ENCODE results near the gene UPP1.
"Not testable (repeated sequence)": the region's sequence is repeated elsewhere in the genome, so short reads cannot be mapped to it uniquely, and the experiment has no call there.

Gene UPP1

DNA sequence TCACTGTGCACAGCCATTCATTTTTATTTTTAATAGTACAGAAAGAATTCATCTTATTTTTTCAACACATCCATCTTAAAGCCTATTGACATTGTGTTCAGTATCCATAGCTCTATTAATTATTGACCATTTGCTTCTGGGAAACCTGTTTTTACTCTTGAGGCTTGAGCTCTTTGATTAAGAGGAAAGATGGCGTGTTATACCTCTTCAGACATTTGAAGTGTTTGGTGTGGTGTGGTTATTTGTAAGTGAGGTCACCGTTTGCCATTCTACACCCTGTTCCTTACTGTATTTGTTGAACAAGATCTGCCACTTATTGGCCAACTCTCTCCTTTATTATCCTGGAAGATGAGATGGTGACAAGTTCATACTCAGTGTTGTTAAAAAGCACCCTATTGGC is 35.3 kb upstream of the UPP1 start:
- Histone ChIP-seq H3K9ac (ENCODE audit: low read length) (no peak overlapping the region), H3K4me3 (ENCODE audit: low read depth, low read length) (no peak overlapping the region), H3K27me3 (ENCODE audit: control insufficient read depth, insufficient read depth, low read length) (no peaks in the 10 kb centered on the region)

DNA sequence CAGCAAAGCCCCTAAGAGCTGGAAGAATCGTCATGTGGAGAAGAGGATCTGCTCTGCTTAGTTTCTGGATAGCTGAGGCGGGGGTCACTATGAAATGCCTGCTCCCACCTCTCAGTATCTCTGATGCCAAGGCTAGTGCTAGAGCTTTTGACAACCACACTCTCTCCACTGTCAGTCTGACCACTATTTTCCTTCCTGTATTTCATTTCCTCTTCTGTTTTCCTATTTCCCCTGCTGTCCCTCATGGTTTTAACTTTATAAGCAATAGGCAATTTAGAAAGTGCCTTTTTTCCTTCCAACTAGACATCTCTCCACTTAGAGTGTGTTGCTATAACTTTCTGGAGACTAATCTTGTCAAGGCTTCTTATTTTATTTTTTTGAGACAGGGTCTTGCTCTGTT is 30.1 kb upstream of the UPP1 start:
- no peak overlapping the region for H3K9ac ChIP-seq (ENCODE audit: low read length)
- H3K4me1 ChIP-seq (ENCODE audit: control insufficient read depth, insufficient read depth, low read length): no peaks in the 10 kb centered on the region
- H3K9me3 ChIP-seq (ENCODE audit: control insufficient read depth, insufficient read depth, low read depth, low read length): no peaks in the 10 kb centered on the region; the same call in 1 of the 2 replicates
- H3K27me3 ChIP-seq (ENCODE audit: control insufficient read depth, insufficient read depth, low read length): no peaks in the 10 kb centered on the region
- no peak overlapping the region for H3K4me3 ChIP-seq (ENCODE audit: low read depth, low read length)
- no peaks in the 10 kb centered on the region for H3K36me3 ChIP-seq (ENCODE audit: control insufficient read depth, insufficient read depth, low read length)
- H3K27ac ChIP-seq (ENCODE audit: low read depth, low read length): no peak overlapping the region

More for the DNA sequence above, 35.3 kb upstream of the UPP1 start:
- H3K27ac ChIP-seq (ENCODE audit: low read depth, low read length): no peak overlapping the region
- no peaks in the 10 kb centered on the region; the same call in 1 of the 2 replicates for H3K9me3 ChIP-seq (ENCODE audit: control insufficient read depth, insufficient read depth, low read depth, low read length)
- H3K4me1 ChIP-seq (ENCODE audit: control insufficient read depth, insufficient read depth, low read length): peaks cover 5% of the 10 kb centered on the region; the same call in 1 of the 2 replicates
- no peaks in the 10 kb centered on the region for H3K36me3 ChIP-seq (ENCODE audit: control insufficient read depth, insufficient read depth, low read length)

DNA sequence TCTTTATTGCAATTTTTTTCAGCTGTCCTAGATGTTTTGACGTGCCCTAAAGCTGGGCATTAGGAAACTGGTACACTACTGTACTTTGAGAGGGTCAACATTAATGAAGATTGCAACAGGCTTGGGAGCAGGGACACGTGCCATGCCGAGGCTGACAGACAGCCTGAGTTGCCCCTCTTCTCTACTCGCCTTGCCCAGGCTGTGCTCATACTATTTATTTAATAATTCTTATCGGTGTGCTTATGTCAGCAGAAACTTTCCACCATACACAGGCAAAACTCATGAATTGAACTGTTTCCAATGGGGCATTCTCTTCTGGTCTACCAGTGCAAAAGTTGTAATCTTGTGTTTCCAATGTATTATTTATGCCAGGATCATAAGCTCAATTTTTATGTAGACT is 29.4 kb upstream of the UPP1 start:
- Histone ChIP-seq H3K9ac (ENCODE audit: low read length) (no peak overlapping the region), H3K4me3 (ENCODE audit: low read depth, low read length) (no peak overlapping the region), H3K9me3 (ENCODE audit: control insufficient read depth, insufficient read depth, low read depth, low read length) (no peaks in the 10 kb centered on the region; the same call in 1 of the 2 replicates), H3K36me3 (ENCODE audit: control insufficient read depth, insufficient read depth, low read length) (no peaks in the 10 kb centered on the region), H3K4me1 (ENCODE audit: control insufficient read depth, insufficient read depth, low read length) (no peaks in the 10 kb centered on the region), H3K27ac (ENCODE audit: low read depth, low read length) (no peak overlapping the region), H3K27me3 (ENCODE audit: control insufficient read depth, insufficient read depth, low read length) (no peaks in the 10 kb centered on the region)

DNA sequence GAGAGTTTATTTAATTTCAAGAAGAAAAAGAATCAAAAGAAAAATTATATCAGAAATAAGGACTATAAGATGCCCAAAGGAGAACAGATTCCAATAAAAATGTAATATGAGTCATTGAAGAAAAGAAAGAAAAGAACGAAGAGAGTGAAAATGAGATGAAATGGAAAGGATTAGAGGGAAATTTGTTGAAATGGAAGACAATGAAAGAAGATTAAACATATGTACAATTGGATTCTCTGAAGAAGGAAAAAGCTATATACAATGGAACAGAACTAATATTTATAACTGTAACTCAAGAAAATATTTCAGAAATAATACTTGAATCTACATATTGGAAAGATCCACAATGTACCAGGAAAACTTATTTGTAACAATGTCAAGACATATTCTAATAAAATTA is 25.1 kb upstream of the UPP1 start:
- no peak overlapping the region for H3K9ac ChIP-seq (ENCODE audit: low read length)
- no peaks in the 10 kb centered on the region for H3K9me3 ChIP-seq (ENCODE audit: control insufficient read depth, insufficient read depth, low read depth, low read length)
- no peak overlapping the region for H3K27ac ChIP-seq (ENCODE audit: low read depth, low read length)
- no peak overlapping the region for H3K4me3 ChIP-seq (ENCODE audit: low read depth, low read length)
- H3K4me1 ChIP-seq (ENCODE audit: control insufficient read depth, insufficient read depth, low read length): no peaks in the 10 kb centered on the region
- H3K36me3 ChIP-seq (ENCODE audit: control insufficient read depth, insufficient read depth, low read length): no peaks in the 10 kb centered on the region
- no peaks in the 10 kb centered on the region for H3K27me3 ChIP-seq (ENCODE audit: control insufficient read depth, insufficient read depth, low read length)

DNA sequence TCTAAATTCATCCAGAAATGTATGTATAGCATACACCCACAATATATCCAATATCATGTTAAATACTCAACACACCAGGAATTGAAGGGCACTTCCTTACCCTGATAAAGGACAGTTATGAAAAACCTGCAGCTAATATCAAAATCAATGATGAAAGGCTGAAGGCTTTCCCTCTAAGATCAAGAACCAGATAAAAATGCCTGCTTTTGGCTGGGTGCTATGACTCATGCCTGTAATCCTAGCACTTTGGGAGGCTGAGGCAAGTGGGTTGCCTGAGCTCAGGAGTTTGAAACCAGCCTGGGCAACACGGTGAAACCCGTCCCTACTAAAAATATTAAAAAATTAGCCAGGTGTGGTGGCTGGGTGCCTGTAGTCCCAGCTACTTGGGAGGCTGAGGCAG is 21.6 kb upstream of the UPP1 start:
- no peak overlapping the region for H3K4me3 ChIP-seq (ENCODE audit: low read depth, low read length)
- H3K36me3 ChIP-seq (ENCODE audit: control insufficient read depth, insufficient read depth, low read length): no peaks in the 10 kb centered on the region
- no peaks in the 10 kb centered on the region for H3K4me1 ChIP-seq (ENCODE audit: control insufficient read depth, insufficient read depth, low read length)
- peaks cover 8% of the 10 kb centered on the region for H3K9me3 ChIP-seq (ENCODE audit: control insufficient read depth, insufficient read depth, low read depth, low read length)
- no peak overlapping the region for H3K9ac ChIP-seq (ENCODE audit: low read length)
- no peak overlapping the region for H3K27ac ChIP-seq (ENCODE audit: low read depth, low read length)
- H3K27me3 ChIP-seq (ENCODE audit: control insufficient read depth, insufficient read depth, low read length): no peaks in the 10 kb centered on the region

DNA sequence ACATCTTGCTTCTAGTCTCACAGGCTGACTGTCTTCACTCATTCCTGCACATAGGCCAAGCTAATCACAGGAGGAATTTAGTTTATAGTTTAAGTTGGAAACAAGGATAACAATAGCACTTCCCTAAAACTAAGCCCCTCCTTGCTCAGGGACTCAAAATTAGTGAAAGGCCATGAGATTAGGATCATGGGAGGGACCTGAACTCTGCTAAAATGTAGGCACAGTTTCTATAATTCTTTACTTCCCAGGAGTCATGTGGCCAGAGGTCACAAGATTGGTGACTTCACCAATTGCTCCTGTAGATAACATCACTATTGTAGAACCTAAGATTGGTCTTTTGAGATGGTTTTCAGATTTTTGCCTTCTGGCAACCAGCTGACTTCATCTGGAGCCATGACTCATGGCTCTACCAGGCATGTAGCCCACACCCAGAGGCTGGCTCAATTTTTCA is 14.8 kb upstream of the UPP1 start:
- Histone ChIP-seq H3K27me3 (ENCODE audit: control insufficient read depth, insufficient read depth, low read length) (no peaks in the 10 kb centered on the region), H3K4me3 (ENCODE audit: low read depth, low read length) (no peak overlapping the region), H3K36me3 (ENCODE audit: control insufficient read depth, insufficient read depth, low read length) (no peaks in the 10 kb centered on the region), H3K9ac (ENCODE audit: low read length) (no peak overlapping the region), H3K27ac (ENCODE audit: low read depth, low read length) (no peak overlapping the region), H3K4me1 (ENCODE audit: control insufficient read depth, insufficient read depth, low read length) (no peaks in the 10 kb centered on the region; the same call in 1 of the 2 replicates), H3K9me3 (ENCODE audit: control insufficient read depth, insufficient read depth, low read depth, low read length) (peaks cover 8% of the 10 kb centered on the region)

DNA sequence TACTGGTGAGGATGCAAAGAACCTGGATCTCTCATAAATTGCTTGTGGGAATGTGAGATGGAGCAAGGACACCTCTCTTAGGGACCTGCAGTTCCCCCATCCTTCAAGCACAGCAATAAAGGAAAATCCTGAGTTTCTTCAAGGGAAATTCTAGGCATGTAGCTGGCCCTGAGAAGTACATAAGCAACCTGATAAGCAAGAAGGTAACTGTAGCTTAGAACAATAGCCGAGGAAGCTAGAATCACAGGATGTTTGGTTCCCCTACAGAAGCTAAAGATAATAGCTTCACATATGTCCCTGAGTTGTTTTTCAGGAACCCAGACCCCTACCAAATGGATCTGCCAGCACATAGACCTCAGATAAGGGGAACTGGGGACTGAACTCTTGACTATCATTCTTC is 11.6 kb upstream of the UPP1 start:
- Histone ChIP-seq H3K4me3 (ENCODE audit: low read depth, low read length) (no peak overlapping the region), H3K36me3 (ENCODE audit: control insufficient read depth, insufficient read depth, low read length) (no peaks in the 10 kb centered on the region), H3K27me3 (ENCODE audit: control insufficient read depth, insufficient read depth, low read length) (no peaks in the 10 kb centered on the region), H3K9ac (ENCODE audit: low read length) (no peak overlapping the region), H3K9me3 (ENCODE audit: control insufficient read depth, insufficient read depth, low read depth, low read length) (0 out of 2 replicates have a peak, but pooled peaks cover 3% of the 10 kb centered on the region), H3K4me1 (ENCODE audit: control insufficient read depth, insufficient read depth, low read length) (no peaks in the 10 kb centered on the region; the same call in 1 of the 2 replicates), H3K27ac (ENCODE audit: low read depth, low read length) (no peak overlapping the region)

DNA sequence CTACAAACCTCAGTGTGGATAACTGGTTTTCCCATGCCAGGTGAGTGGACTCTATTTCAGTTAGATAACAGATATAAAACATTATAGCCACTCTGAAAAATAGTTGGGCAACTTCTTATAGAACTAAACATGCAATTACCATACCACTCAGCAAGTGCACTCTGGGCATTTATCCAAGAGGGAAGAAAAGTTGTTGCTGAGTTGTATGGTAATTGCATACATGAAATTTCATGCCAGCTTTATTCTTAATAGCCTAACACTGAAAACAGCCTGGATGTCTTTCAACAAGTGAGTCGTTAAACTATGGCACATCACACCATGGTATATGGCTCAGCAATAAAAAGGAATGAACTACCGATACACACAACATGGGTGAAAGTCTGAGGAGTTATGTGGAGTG is 10.6 kb upstream of the UPP1 start:
- no peaks in the 10 kb centered on the region for H3K27me3 ChIP-seq (ENCODE audit: control insufficient read depth, insufficient read depth, low read length)
- H3K27ac ChIP-seq (ENCODE audit: low read depth, low read length): no peak overlapping the region
- H3K9me3 ChIP-seq (ENCODE audit: control insufficient read depth, insufficient read depth, low read depth, low read length): 0 out of 2 replicates have a peak, but pooled peaks cover 3% of the 10 kb centered on the region
- no peak overlapping the region for H3K4me3 ChIP-seq (ENCODE audit: low read depth, low read length)
- H3K4me1 ChIP-seq (ENCODE audit: control insufficient read depth, insufficient read depth, low read length): peaks cover 2% of the 10 kb centered on the region; the same call in 1 of the 2 replicates
- H3K36me3 ChIP-seq (ENCODE audit: control insufficient read depth, insufficient read depth, low read length): no peaks in the 10 kb centered on the region
- no peak overlapping the region for H3K9ac ChIP-seq (ENCODE audit: low read length)

DNA sequence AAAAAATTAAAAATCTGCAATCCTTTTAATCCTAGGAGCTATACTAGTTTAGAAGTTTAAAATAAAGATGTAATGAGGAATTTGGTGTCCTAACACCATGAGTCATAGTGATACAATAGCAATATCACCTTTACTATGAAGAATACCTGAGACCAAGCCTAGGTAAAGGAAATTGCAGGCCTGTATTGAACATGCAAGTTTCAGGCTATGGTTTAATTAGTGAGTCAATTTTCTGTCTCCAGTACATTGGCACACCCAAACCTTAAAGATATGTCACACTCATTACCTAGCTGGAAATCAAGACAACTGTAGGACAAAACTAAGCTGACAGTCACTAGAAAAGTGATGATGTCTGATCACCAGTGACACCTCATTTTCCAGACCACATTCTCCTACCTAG is 6.7 kb upstream of the UPP1 start:
- H3K9ac ChIP-seq (ENCODE audit: low read length); H3K36me3 ChIP-seq (ENCODE audit: control insufficient read depth, insufficient read depth, low read length); H3K4me3 ChIP-seq (ENCODE audit: low read depth, low read length); H3K27ac ChIP-seq (ENCODE audit: low read depth, low read length); H3K9me3 ChIP-seq (ENCODE audit: control insufficient read depth, insufficient read depth, low read depth, low read length); H3K27me3 ChIP-seq (ENCODE audit: control insufficient read depth, insufficient read depth, low read length): not testable (repeated sequence)
- peaks cover 33% of the 10 kb centered on the region for H3K4me1 ChIP-seq (ENCODE audit: control insufficient read depth, insufficient read depth, low read length)

DNA sequence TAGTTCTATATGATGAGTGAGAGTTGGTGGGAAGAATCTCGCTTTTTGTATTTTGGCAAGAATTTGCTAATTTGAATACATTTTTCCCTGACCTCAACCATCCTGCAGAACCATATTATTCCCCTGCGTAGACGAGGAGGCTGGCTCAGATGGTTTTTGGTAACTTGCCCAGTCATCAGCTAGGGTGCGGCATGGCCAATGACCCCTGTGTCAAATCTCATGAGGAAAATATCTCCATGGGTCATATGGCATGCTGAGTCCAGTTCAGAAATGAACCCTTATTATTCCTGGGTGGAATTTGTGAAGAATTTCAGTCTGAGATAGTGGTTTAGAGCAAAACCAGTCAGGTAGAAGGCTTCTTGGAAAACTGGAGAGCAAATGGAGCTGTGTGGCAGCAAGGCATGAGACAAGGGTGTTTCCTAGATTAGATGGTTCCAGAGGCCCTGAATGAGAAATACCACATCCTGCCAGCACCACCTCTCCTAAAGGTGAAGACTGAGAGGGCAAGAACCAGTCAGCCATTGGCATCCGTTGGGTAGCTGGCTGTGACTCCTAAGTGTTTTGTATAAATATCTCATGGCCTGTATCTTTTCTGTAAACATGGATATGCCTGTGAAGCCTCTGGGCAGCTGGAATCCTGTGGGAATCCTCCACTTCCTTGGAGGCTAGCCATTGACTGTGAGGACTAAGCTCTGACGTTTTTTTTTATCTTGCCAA is 5.8 kb upstream of the UPP1 start:
- Histone ChIP-seq H3K4me1 (ENCODE audit: control insufficient read depth, insufficient read depth, low read length) (peaks cover 35% of the 10 kb centered on the region), H3K36me3 (ENCODE audit: control insufficient read depth, insufficient read depth, low read length) (no peaks in the 10 kb centered on the region), H3K9ac (ENCODE audit: low read length) (no peak overlapping the region), H3K27me3 (ENCODE audit: control insufficient read depth, insufficient read depth, low read length) (no peaks in the 10 kb centered on the region), H3K27ac (ENCODE audit: low read depth, low read length) (no peak overlapping the region), H3K4me3 (ENCODE audit: low read depth, low read length) (no peak overlapping the region), H3K9me3 (ENCODE audit: control insufficient read depth, insufficient read depth, low read depth, low read length) (0 out of 2 replicates have a peak, but pooled peaks cover 3% of the 10 kb centered on the region)

DNA sequence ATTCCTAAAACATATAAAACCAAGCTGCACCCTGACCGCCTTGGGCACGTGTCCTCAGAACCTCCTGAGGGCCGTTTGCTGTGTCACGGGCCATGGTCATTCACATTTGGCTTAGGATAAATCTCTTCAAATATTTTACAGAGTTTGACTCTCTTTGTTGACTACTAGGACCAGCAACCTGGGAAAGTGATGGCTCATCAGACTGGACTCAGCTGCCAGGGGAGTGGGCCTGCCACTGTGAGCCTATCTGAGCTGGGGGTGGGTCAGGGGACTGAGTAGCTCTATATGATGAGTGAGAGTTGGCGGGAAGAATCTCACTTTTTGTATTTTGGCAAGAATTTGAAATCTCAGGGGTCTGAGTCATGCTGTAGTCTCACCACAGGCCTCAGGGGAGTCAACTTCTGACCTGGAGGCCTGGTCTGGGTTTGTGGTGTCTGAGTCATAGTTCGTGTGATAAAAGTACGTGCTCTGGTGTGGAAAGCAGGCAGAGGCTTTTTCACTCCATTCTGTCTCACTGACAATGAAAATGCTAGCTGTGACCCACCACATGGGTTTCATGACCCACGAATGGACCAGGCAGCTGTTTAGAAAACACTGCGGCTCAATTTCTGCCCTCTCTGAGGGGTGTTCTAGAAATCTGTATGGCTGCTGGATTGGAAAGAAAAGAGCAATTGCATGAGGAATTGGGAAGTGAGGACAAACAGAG is 4.2 kb upstream of the UPP1 start:
- Histone ChIP-seq H3K9ac (ENCODE audit: low read length) (peak overlapping the region; percentile 34), H3K9me3 (ENCODE audit: control insufficient read depth, insufficient read depth, low read depth, low read length) (0 out of 2 replicates have a peak, but pooled peaks cover 2% of the 10 kb centered on the region), H3K27me3 (ENCODE audit: control insufficient read depth, insufficient read depth, low read length) (no peaks in the 10 kb centered on the region; the same call in 1 of the 2 replicates), H3K4me1 (ENCODE audit: control insufficient read depth, insufficient read depth, low read length) (peaks cover 35% of the 10 kb centered on the region), H3K27ac (ENCODE audit: low read depth, low read length) (peak overlapping the region; percentile 76; the same call in 1 of the 2 replicates), H3K36me3 (ENCODE audit: control insufficient read depth, insufficient read depth, low read length) (0 out of 2 replicates have a peak, but pooled peaks cover 1% of the 10 kb centered on the region), H3K4me3 (ENCODE audit: low read depth, low read length) (no peak overlapping the region)

All from HUES6 (cell line).